Measurements from ENCODE around the gene ACTBL2.
A peak's percentile ranks its signal among the peaks of the same experiment; 100 is the strongest.

Gene ACTBL2

GRCh38 chr5:57499262-57500050 is 16.8 kb upstream of the ACTBL2 start (continued):
- no peak for TF ChIP-seq KLF17 (tag by site-specific recombination; IDR thresholded peaks at IDR 0.05)
- no peak for TF ChIP-seq OSR2 (tag by site-specific recombination; IDR thresholded peaks at IDR 0.05)
- TF ChIP-seq ZXDB (tag by site-specific recombination; IDR thresholded peaks at IDR 0.05): 0 out of 2 replicates have a peak, but pooled peaks have one; percentile 23
- no peak for TF ChIP-seq HOXC10 (CRISPR knock-in tag; IDR thresholded peaks at IDR 0.05)
- TF ChIP-seq BCL6B (tag by site-specific recombination; IDR thresholded peaks at IDR 0.05): no peak
- TF ChIP-seq ZSCAN4 (tag by site-specific recombination; IDR thresholded peaks at IDR 0.05): no peak
- TF ChIP-seq ZNF48 (tag by site-specific recombination; IDR thresholded peaks at IDR 0.05): no peak
- no peak for TF ChIP-seq ZNF114 (tag by site-specific recombination; IDR thresholded peaks at IDR 0.05)
- no peak for TF ChIP-seq ZNF433 (tag by site-specific recombination; IDR thresholded peaks at IDR 0.05; ENCODE audit: low read depth)
- no peak for TF ChIP-seq TCF7L2 (IDR thresholded peaks at IDR 0.05; ENCODE audit: borderline replicate concordance, low read depth, low read length)
- TF ChIP-seq ZNF335 (tag by site-specific recombination; conservative IDR thresholded peaks at IDR 0.05): peak; percentile 44; the same call in 1 of the 2 replicates
- TF ChIP-seq OVOL3 (tag by site-specific recombination; IDR thresholded peaks at IDR 0.05): no peak
- no peak for TF ChIP-seq GFI1B (tag by site-specific recombination; IDR thresholded peaks at IDR 0.05)
- TF ChIP-seq ZNF138 (tag by site-specific recombination; IDR thresholded peaks at IDR 0.05; ENCODE audit: borderline replicate concordance): no peak
- no peak for TF ChIP-seq ZNF174 (tag by site-specific recombination; IDR thresholded peaks at IDR 0.05)
- TF ChIP-seq MEIS1 (CRISPR knock-in tag; IDR thresholded peaks at IDR 0.05; ENCODE audit: borderline replicate concordance): no peak

- Histone ChIP-seq H3K27ac (ENCODE audit: extremely low read depth, low read depth, low read length) (no peak overlapping the region), H3K4me1 (ENCODE audit: control insufficient read depth, insufficient read depth, low read length) (peaks cover 19% of the 10 kb centered on the region), H3K36me3 (ENCODE audit: control insufficient read depth in 2 of 2, insufficient read depth in 1 of 2, low read length in 2 of 2) (no peaks in the 10 kb centered on the region), H3K9me3 (ENCODE audit: control insufficient read depth, insufficient read depth, low read depth, low read length) (no peaks in the 10 kb centered on the region), H3K4me3 (ENCODE audit: low read depth, low read length) (no peak overlapping the region)
- CTCF ChIA-PET: interaction anchor here (0.5 to 9.5 kb wide), 7 partner anchors 56 to 963 kb away, joined by 3 to 68 read pairs (median 31); partner anchors contain the start of gene PLK2
- POLR2A ChIA-PET: interaction anchor here (1.1 kb wide), 1 partner anchor 35 kb away, joined by 3 read pairs; no protein-coding TSS in a partner anchor
- TF ChIP-seq ZNF830 (tag by site-specific recombination; IDR thresholded peaks at IDR 0.05; ENCODE audit: low read depth): no peak
- TF ChIP-seq TCF7L2 (IDR thresholded peaks at IDR 0.05; ENCODE audit: borderline replicate concordance, low read depth, low read length): no peak
- TF ChIP-seq TRIM28 (IDR thresholded peaks at IDR 0.05; ENCODE audit: borderline replicate concordance, low read length): no peak
- no peak for TF ChIP-seq ZNF19 (tag by site-specific recombination; IDR thresholded peaks at IDR 0.05; ENCODE audit: low read depth)
- TF ChIP-seq ZNF202 (tag by site-specific recombination; IDR thresholded peaks at IDR 0.05; ENCODE audit: borderline replicate concordance): no peak
- TF ChIP-seq ZNF488 (tag by site-specific recombination; IDR thresholded peaks at IDR 0.05): no peak
- TF ChIP-seq ZNF48 (tag by site-specific recombination; IDR thresholded peaks at IDR 0.05): no peak
- TF ChIP-seq PRDM2 (tag by site-specific recombination; IDR thresholded peaks at IDR 0.05; ENCODE audit: borderline replicate concordance): no peak
- no peak for TF ChIP-seq ZNF692 (tag by site-specific recombination; IDR thresholded peaks at IDR 0.05)
Measured at GRCh38 chr5:57497733-57498132, 15.1 kb upstream of the ACTBL2 start.

All from HEK293 (cell line).